Measurements from ENCODE around the gene FERMT3. TPM values are rescaled to one million over a fixed set of nuclear protein-coding genes. Genes with fewer than 3 reads are reported as not detected.

The FERMT3 gene
- total RNA-seq, 1 experiment from 2014 or later, result 10.6 TPM

- Histone ChIP-seq H2BK12ac (ENCODE audit: insufficient read length, low read depth, low read length) (no peak overlapping the region), H2BK5ac (ENCODE audit: insufficient read length, low read length) (no peak overlapping the region), H3K4ac (ENCODE audit: low read depth, low read length) (no peak overlapping the region), H4K20me1 (ENCODE audit: control insufficient read depth, insufficient read depth, insufficient read length) (no peaks in the 10 kb centered on the region), H3K27me3 (ENCODE audit: insufficient read depth, low read length) (no peaks in the 10 kb centered on the region; the same call in 1 of the 2 replicates), H2BK20ac (ENCODE audit: low read depth, low read length, poor library complexity, severe bottlenecking) (no peak overlapping the region), H3K56ac (ENCODE audit: insufficient read length, low read depth, low read length) (no peak overlapping the region), H3K79me1 (ENCODE audit: insufficient read depth, low read depth, low read length, poor library complexity, severe bottlenecking) (no peaks in the 10 kb centered on the region), H3K9ac (ENCODE audit: extremely low read depth, insufficient read length, low read length) (no peak overlapping the region), H3K79me2 (ENCODE audit: insufficient read depth, low read length) (no peaks in the 10 kb centered on the region), H2AK5ac (ENCODE audit: insufficient read length, low read length) (no peak overlapping the region), H4K8ac (replicated peaks; ENCODE audit: insufficient read length, low read depth, low read length) (no peak overlapping the region), H2BK120ac (ENCODE audit: low read depth, low read length, poor library complexity, severe bottlenecking) (no peak overlapping the region), H4K5ac (ENCODE audit: insufficient read length, low read depth, low read length) (no peak overlapping the region), H3K23ac (ENCODE audit: insufficient read length, low read depth, low read length) (no peak overlapping the region), H3T11ph (ENCODE audit: low read length) (no peak overlapping the region), H3K27ac (ENCODE audit: insufficient read length, low read depth, low read length) (no peak overlapping the region), H2BK15ac (ENCODE audit: low read depth, low read length) (no peak overlapping the region), H3K23me2 (ENCODE audit: insufficient read length, low read depth, low read length, poor library complexity, severe bottlenecking) (peaks cover 35% of the 10 kb centered on the region), H3K4me2 (ENCODE audit: insufficient read depth, insufficient read length, low read length) (peak overlapping the region; percentile 94), H4K91ac (ENCODE audit: insufficient read length, low read depth, low read length) (no peak overlapping the region), H3K4me1 (ENCODE audit: insufficient read depth, low read length) (0 out of 2 replicates have a peak, but pooled peaks cover 3% of the 10 kb centered on the region), H2AFZ (ENCODE audit: low read length) (no peak overlapping the region), H3K9me3 (ENCODE audit: control insufficient read depth, low read depth, low read length) (no peaks in the 10 kb centered on the region), H3K18ac (ENCODE audit: insufficient read length, low read depth, low read length) (no peak overlapping the region), H3K14ac (ENCODE audit: insufficient read depth, low read length) (no peak overlapping the region)
- Mint-ChIP-seq H3K27me3 (ENCODE audit: low read depth) (peaks cover 20% of the 10 kb centered on the region), H3K4me1 (peaks cover 26 to 39% of the 10 kb centered on the region in 2 experiments), H3K27ac (no peak overlapping the region; a peak in 2 of 7 replicates), H3K36me3 (ENCODE audit: insufficient read depth in 1 of 3, low read depth in 3 of 3) (peaks cover 0 to 4% (median 3%) of the 10 kb centered on the region in 3 experiments; a peak in 3 of 7 replicates), H3K9me3 (no peaks in the 10 kb centered on the region), H3K4me3 (peak overlapping the region; percentile 74 to 91; a peak in 4 of 5 replicates)
- DNase-seq, result no peak
- WGBS (ENCODE audit: extremely low coverage, insufficient read length, low lambda C conversion rate), result no CpG with 5 or more reads among the region's 12 CpGs
- no peak for TF ChIP-seq CTCF (conservative IDR thresholded peaks at IDR 0.05)
These were observed 22.7 kb downstream of the FERMT3 start for GRCh38 chr11:64229090-64229743.
